ENCODE measurements around the gene SDR42E2. TPM values are rescaled to one million over a fixed set of nuclear protein-coding genes. Genes with fewer than 3 reads are reported as not detected.
"Not testable (repeated sequence)": the region's sequence is repeated elsewhere in the genome, so short reads cannot be mapped to it uniquely, and the experiment has no call there.

Gene SDR42E2
- total and polyA plus RNA-seq, 7 experiments from 2014 or later = 0.07 to 1.6 (median 0.81) TPM; not detected in 1

DNA sequence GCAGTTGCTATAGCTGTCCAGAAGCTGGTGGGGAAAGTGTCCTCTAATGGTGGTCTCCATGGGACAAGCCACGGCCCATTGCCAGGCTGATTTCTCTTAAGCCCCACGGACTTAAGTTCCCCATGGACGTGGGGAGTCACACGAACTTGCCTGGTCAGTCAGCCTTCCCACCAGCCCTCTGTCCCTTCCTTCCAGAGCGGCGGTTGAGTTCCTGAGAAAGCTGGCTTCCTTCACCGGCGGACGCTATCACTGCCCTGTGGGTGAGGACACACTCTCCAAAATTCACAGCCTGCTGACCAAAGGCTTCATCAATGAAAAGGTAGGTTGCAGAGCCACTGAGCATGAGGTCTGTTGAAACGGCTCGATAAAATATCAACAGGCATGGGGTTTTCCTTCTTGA lies 10.0 kb upstream of the SDR42E2 start:
- no peaks in the 10 kb centered on the region for H3K27me3 ChIP-seq (ENCODE audit: control insufficient read depth in 2 of 2, insufficient read depth in 2 of 2, low read length in 2 of 2)
- H3K36me3 Mint-ChIP-seq = peaks cover 0 to 5% (median 0%) of the 10 kb centered on the region in 5 donors

DNA sequence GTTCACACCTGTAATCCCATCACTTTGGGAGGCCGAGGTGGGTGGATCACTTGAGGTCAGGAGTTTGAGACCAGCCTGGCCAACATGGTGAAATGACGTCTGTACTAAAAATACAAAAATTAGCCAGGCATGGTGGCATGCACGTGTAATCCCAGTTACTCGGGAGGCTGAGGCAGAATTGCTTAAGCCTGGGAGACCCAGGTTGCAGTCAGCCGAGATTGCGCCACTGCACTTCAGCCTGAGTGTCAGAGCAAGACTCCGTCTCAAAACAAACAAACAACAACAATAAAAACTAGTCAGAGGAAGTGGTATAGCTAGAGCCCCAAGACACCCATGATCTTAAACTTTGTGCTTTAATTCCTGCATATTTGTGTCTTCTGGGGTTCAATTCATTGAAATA lies 9.2 kb upstream of the SDR42E2 start:
- POLR2A ChIA-PET; ATAC-seq; intact Hi-C loops (cut with micrococcal nuclease); H3K36me3 ChIP-seq (ENCODE audit: control insufficient read depth in 2 of 3, insufficient read depth in 3 of 3, low read length in 3 of 3); H3K4me1 ChIP-seq (ENCODE audit: control insufficient read depth in 2 of 2, insufficient read depth in 2 of 2, low read length in 2 of 2); H3K4me1 Mint-ChIP-seq; H3K4me3 ChIP-seq (ENCODE audit: low read length); H3K9me3 ChIP-seq (ENCODE audit: control insufficient read depth in 2 of 3, low read length in 3 of 3); H3K4me3 Mint-ChIP-seq; CTCF ChIA-PET; H3K27me3 ChIP-seq (ENCODE audit: control insufficient read depth in 2 of 2, insufficient read depth in 2 of 2, low read length in 2 of 2); H3K27ac Mint-ChIP-seq; DNase-seq; H3K27me3 Mint-ChIP-seq; H3K36me3 Mint-ChIP-seq; H3K9me3 Mint-ChIP-seq; H3K27ac ChIP-seq (ENCODE audit: low read depth, low read length): not testable (repeated sequence)

More for the DNA sequence above, 10.0 kb upstream of the SDR42E2 start:
- Histone ChIP-seq H3K9me3 (ENCODE audit: control insufficient read depth in 2 of 3, low read length in 3 of 3) (no peaks in the 10 kb centered on the region), H3K36me3 (ENCODE audit: control insufficient read depth in 2 of 3, insufficient read depth in 3 of 3, low read length in 3 of 3) (no peaks in the 10 kb centered on the region), H3K4me3 (ENCODE audit: low read length) (no peak overlapping the region), H3K27ac (ENCODE audit: low read depth, low read length) (no peak overlapping the region), H3K4me1 (ENCODE audit: control insufficient read depth in 2 of 2, insufficient read depth in 2 of 2, low read length in 2 of 2) (no peaks in the 10 kb centered on the region)
- H3K9me3 Mint-ChIP-seq = peaks cover 0 to 1% (median 0%) of the 10 kb centered on the region in 11 donors
- H3K27ac Mint-ChIP-seq = no peak overlapping the region
- no peak for ATAC-seq
- no peak overlapping the region for H3K4me3 Mint-ChIP-seq
- intact Hi-C loops (cut with micrococcal nuclease) = no loop called here
- no peak for DNase-seq
- POLR2A ChIA-PET = no interaction called here
- peaks cover 0 to 2% (median 0%) of the 10 kb centered on the region in 7 donors for H3K4me1 Mint-ChIP-seq
- CTCF ChIA-PET = no interaction called here
- H3K27me3 Mint-ChIP-seq = peaks cover 0 to 6% (median 0%) of the 10 kb centered on the region in 5 donors

DNA sequence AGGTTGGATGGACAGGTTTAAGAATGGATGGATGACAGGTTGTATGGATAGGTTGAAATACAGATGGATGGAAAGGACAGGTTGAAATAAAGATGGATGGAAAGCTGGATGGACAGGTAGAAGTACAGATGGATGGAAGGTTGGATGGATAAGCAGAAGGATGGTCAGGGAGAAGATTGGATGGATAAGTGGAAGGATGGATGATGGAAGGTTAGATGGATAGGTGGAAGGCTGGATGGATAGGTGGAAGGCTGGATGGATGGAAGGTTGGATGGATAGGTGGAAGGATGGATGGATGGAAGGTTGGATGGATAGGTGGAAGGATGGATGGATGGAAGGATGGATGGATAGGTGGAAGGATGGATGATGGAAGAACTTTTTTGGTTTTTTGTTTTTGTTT lies 905 bp upstream of the SDR42E2 start:
- H3K4me3 Mint-ChIP-seq = peak overlapping the region in 8 of 10 donors; percentile 11 to 68 (median 51)
- H3K9me3 Mint-ChIP-seq = peaks cover 0 to 6% (median 0%) of the 10 kb centered on the region in 11 donors
- ChIA-PET CTCF (no interaction called here), POLR2A (no interaction called here)
- no peak overlapping the region for H3K4me3 ChIP-seq (ENCODE audit: low read length)
- peaks cover 0 to 4% of the 10 kb centered on the region in 2 donors for H3K4me1 ChIP-seq (ENCODE audit: control insufficient read depth in 2 of 2, insufficient read depth in 2 of 2, low read length in 2 of 2)
- peak overlapping the region in 1 of 9 donors; percentile 3 for H3K27ac Mint-ChIP-seq
- no peaks in the 10 kb centered on the region for H3K36me3 ChIP-seq (ENCODE audit: control insufficient read depth in 2 of 3, insufficient read depth in 3 of 3, low read length in 3 of 3)
- no peak overlapping the region for H3K27ac ChIP-seq (ENCODE audit: low read depth, low read length)
- DNase-seq (no peak), ATAC-seq (no peak)
- intact Hi-C loops (cut with micrococcal nuclease) = no loop called here
- no peaks in the 10 kb centered on the region for H3K27me3 ChIP-seq (ENCODE audit: control insufficient read depth in 2 of 2, insufficient read depth in 2 of 2, low read length in 2 of 2)
- H3K36me3 Mint-ChIP-seq = peaks cover 0 to 4% (median 0%) of the 10 kb centered on the region in 5 donors
- H3K4me1 Mint-ChIP-seq = peaks cover 0 to 12% (median 11%) of the 10 kb centered on the region in 7 donors
- no peaks in the 10 kb centered on the region for H3K9me3 ChIP-seq (ENCODE audit: control insufficient read depth in 2 of 3, low read length in 3 of 3)
- H3K27me3 Mint-ChIP-seq = peaks cover 11 to 36% (median 13%) of the 10 kb centered on the region in 5 donors

DNA sequence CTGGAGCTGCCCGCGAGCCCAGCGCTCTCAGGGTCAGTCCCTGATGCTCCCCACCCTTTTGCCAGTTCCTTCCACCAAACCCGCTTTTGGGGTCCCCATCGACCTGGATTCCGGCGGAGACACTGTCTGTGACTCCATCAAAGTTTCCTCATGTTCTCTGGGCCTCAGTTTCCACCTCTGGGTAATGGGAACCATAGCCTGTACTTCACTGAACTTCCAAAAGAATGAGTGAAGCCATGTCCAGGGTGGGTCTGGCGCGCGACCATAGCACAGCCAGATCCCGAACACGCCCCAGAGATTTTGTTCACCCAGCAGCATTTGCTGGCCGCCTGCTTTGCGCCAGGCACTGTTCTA lies 327 bp downstream of the SDR42E2 start:
- no peak overlapping the region for H3K4me3 ChIP-seq (ENCODE audit: low read length)
- intact Hi-C loops (cut with micrococcal nuclease) = loop anchor here in 1 of 2 donors (2.0 kb wide), 1 partner anchor 26 kb away; no protein-coding TSS in a partner anchor
- Mint-ChIP-seq H3K4me1 (peaks cover 0 to 12% (median 11%) of the 10 kb centered on the region in 7 donors), H3K27ac (no peak overlapping the region), H3K4me3 (peak overlapping the region in 8 of 10 donors; percentile 17 to 68 (median 38)), H3K9me3 (peaks cover 0 to 6% (median 0%) of the 10 kb centered on the region in 11 donors), H3K27me3 (peaks cover 11 to 36% (median 13%) of the 10 kb centered on the region in 5 donors), H3K36me3 (peaks cover 0 to 4% (median 0%) of the 10 kb centered on the region in 5 donors)
- no peaks in the 10 kb centered on the region for H3K27me3 ChIP-seq (ENCODE audit: control insufficient read depth in 2 of 2, insufficient read depth in 2 of 2, low read length in 2 of 2)
- ATAC-seq (no peak), DNase-seq (peak in 1 of 9 donors; percentile 5)
- ChIA-PET CTCF (no interaction called here), POLR2A (no interaction called here)
- H3K27ac ChIP-seq (ENCODE audit: low read depth, low read length) = no peak overlapping the region
- H3K4me1 ChIP-seq (ENCODE audit: control insufficient read depth in 2 of 2, insufficient read depth in 2 of 2, low read length in 2 of 2) = peaks cover 0 to 4% of the 10 kb centered on the region in 2 donors
- no peaks in the 10 kb centered on the region for H3K9me3 ChIP-seq (ENCODE audit: control insufficient read depth in 2 of 3, low read length in 3 of 3)
- H3K36me3 ChIP-seq (ENCODE audit: control insufficient read depth in 2 of 3, insufficient read depth in 3 of 3, low read length in 3 of 3) = no peaks in the 10 kb centered on the region

- CTCF ChIA-PET = no interaction called here
Measured at GRCh38 chr16:22163806-22164205, 1.5 kb downstream of the SDR42E2 start.

DNA sequence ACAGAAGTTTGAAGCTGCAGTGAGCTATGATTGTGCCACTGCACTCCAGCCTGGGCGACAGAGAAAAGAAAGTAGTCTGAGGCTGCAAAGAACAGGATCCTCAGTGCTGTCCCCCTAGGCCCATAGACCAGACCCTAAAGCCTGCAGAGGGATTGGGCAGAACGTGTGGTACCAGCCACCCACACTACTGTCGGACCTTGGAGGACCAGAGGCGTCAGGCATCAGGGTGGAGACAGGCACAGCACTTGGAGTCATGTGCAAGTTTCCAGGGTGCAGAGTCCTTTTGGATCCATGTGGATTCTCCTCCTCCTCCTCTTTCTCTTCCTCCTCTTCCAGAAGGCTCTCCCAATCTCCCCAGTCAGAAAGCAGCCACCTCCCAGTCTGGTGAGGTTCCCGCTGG lies 2.2 kb downstream of the SDR42E2 start:
- H3K36me3 ChIP-seq (ENCODE audit: control insufficient read depth in 2 of 3, insufficient read depth in 3 of 3, low read length in 3 of 3) = no peaks in the 10 kb centered on the region
- intact Hi-C loops (cut with micrococcal nuclease) = no loop called here
- H3K27ac Mint-ChIP-seq = peak overlapping the region in 1 of 9 donors; percentile 64

More at GRCh38 chr16:22163806-22164205, 1.5 kb downstream of the SDR42E2 start:
- DNase-seq (no peak), ATAC-seq (no peak)
- Mint-ChIP-seq H3K27me3 (peaks cover 11 to 35% (median 12%) of the 10 kb centered on the region in 5 donors), H3K4me3 (no peak overlapping the region), H3K27ac (no peak overlapping the region), H3K9me3 (peaks cover 0 to 6% (median 0%) of the 10 kb centered on the region in 11 donors), H3K4me1 (peaks cover 0 to 12% (median 11%) of the 10 kb centered on the region in 7 donors), H3K36me3 (peaks cover 0 to 4% (median 0%) of the 10 kb centered on the region in 5 donors)
- no peak overlapping the region for H3K4me3 ChIP-seq (ENCODE audit: low read length)
- no peaks in the 10 kb centered on the region for H3K9me3 ChIP-seq (ENCODE audit: control insufficient read depth in 2 of 3, low read length in 3 of 3)
- intact Hi-C loops (cut with micrococcal nuclease) = loop anchor here in 1 of 2 donors (2.0 kb wide), 1 partner anchor 25 kb away; no protein-coding TSS in a partner anchor
- no peak overlapping the region for H3K27ac ChIP-seq (ENCODE audit: low read depth, low read length)
- POLR2A ChIA-PET = interaction anchor here (0.6 kb wide), 1 partner anchor 254 kb away, joined by 3 read pairs; no protein-coding TSS in a partner anchor
- H3K4me1 ChIP-seq (ENCODE audit: control insufficient read depth in 2 of 2, insufficient read depth in 2 of 2, low read length in 2 of 2) = peaks cover 0 to 4% of the 10 kb centered on the region in 2 donors
- no peaks in the 10 kb centered on the region for H3K27me3 ChIP-seq (ENCODE audit: control insufficient read depth in 2 of 2, insufficient read depth in 2 of 2, low read length in 2 of 2)
- no peaks in the 10 kb centered on the region for H3K36me3 ChIP-seq (ENCODE audit: control insufficient read depth in 2 of 3, insufficient read depth in 3 of 3, low read length in 3 of 3)

More for the DNA sequence above, 2.2 kb downstream of the SDR42E2 start:
- Mint-ChIP-seq H3K4me1 (peaks cover 0 to 12% (median 11%) of the 10 kb centered on the region in 7 donors), H3K36me3 (peaks cover 0 to 4% (median 0%) of the 10 kb centered on the region in 5 donors), H3K4me3 (no peak overlapping the region), H3K27me3 (peaks cover 10 to 31% (median 11%) of the 10 kb centered on the region in 5 donors), H3K9me3 (peaks cover 0 to 6% (median 0%) of the 10 kb centered on the region in 11 donors)
- CTCF ChIA-PET = no interaction called here
- Histone ChIP-seq H3K4me1 (ENCODE audit: control insufficient read depth in 2 of 2, insufficient read depth in 2 of 2, low read length in 2 of 2) (peaks cover 0 to 4% of the 10 kb centered on the region in 2 donors), H3K9me3 (ENCODE audit: control insufficient read depth in 2 of 3, low read length in 3 of 3) (no peaks in the 10 kb centered on the region), H3K4me3 (ENCODE audit: low read length) (no peak overlapping the region), H3K27ac (ENCODE audit: low read depth, low read length) (no peak overlapping the region), H3K27me3 (ENCODE audit: control insufficient read depth in 2 of 2, insufficient read depth in 2 of 2, low read length in 2 of 2) (no peaks in the 10 kb centered on the region)
- POLR2A ChIA-PET = no interaction called here
- ATAC-seq (no peak), DNase-seq (no peak)
